Neural progenitor cell (in vitro differentiated cells): ENCODE data around the gene POC1A. TPM values are rescaled to one million over a fixed set of nuclear protein-coding genes. Genes with fewer than 3 reads are reported as not detected.

Source experiments
- DNase-seq: peaks from one replicate; pipeline ENCODE4 v3.0.0-alpha.2; 2016; ENCODE audit warnings: low spot score
- H2AFZ ChIP-seq: fragments of 200-600 bp; sonication (generic); replicated peaks from 2 replicates; pipeline ENCODE4 v1.6.1; 2016; ENCODE audit warnings: antibody characterized with exemption
- H3F3A ChIP-seq: fragments of 200-600 bp; sonication (generic); 2 replicates; pipeline ENCODE4 v1.6.1; 2016; ENCODE audit warnings: antibody characterized with exemption, low read depth
- H3K27ac ChIP-seq: fragments of 200-600 bp; sonication (generic); 2 replicates; pipeline ENCODE4 v1.5.1; 2016; ENCODE audit warnings: mild to moderate bottlenecking
- H3K27me3 ChIP-seq: fragments of 200-600 bp; sonication (generic); 2 replicates; pipeline ENCODE4 v1.6.1; 2016; ENCODE audit warnings: mild to moderate bottlenecking, moderate library complexity
- H3K36me3 ChIP-seq: fragments of 200-600 bp; sonication (generic); 2 replicates; pipeline ENCODE4 v1.5.1; 2016
- H3K4me1 ChIP-seq: fragments of 200-600 bp; sonication (generic); 2 replicates; pipeline ENCODE4 v1.6.1; 2016; ENCODE audit warnings: mixed run types
- H3K4me2 ChIP-seq: fragments of 200-600 bp; sonication (generic); 2 replicates; pipeline ENCODE4 v1.6.1; 2016
- H3K4me3 ChIP-seq: fragments of 200-600 bp; sonication (generic); 2 replicates; pipeline ENCODE4 v1.5.1; 2016
- H3K79me2 ChIP-seq: fragments of 200-600 bp; sonication (generic); 2 replicates; pipeline ENCODE4 v1.6.1; 2016; ENCODE audit warnings: low read depth
- H3K9ac ChIP-seq: fragments of 200-600 bp; sonication (generic); 2 replicates; pipeline ENCODE4 v1.6.1; 2016
- H3K9me3 ChIP-seq: fragments of 200-600 bp; sonication (generic); 2 replicates; pipeline ENCODE4 v1.5.1; 2016; ENCODE audit warnings: low read depth
- H4K20me1 ChIP-seq: fragments of 200-600 bp; sonication (generic); 2 replicates; pipeline ENCODE4 v1.6.1; 2016; ENCODE audit warnings: low read depth
- H3K27ac Mint-ChIP-seq: 3 replicates; pipeline ENCODE4 v1.8.0; 2021; ENCODE audit warnings: mixed read lengths
- H3K27me3 Mint-ChIP-seq: 2 replicates; pipeline ENCODE4 v1.8.0; 2022; ENCODE audit warnings: low read depth, mild to moderate bottlenecking, inconsistent platforms, moderate library complexity, mixed read lengths; ENCODE audit not compliant: insufficient read depth
- H3K36me3 Mint-ChIP-seq: 3 replicates; pipeline ENCODE4 v1.8.0; 2021; ENCODE audit warnings: mixed read lengths
- H3K4me1 Mint-ChIP-seq: 3 replicates; pipeline ENCODE4 v1.8.0; 2021; ENCODE audit warnings: mixed read lengths
- H3K4me3 Mint-ChIP-seq: 3 replicates; pipeline ENCODE4 v1.8.0; 2021; ENCODE audit warnings: mild to moderate bottlenecking, moderate library complexity, mixed read lengths
- H3K9me3 Mint-ChIP-seq: 3 replicates; pipeline ENCODE4 v1.8.0; 2020; ENCODE audit warnings: mixed read lengths
- CTCF ChIP-seq: fragments of 200-600 bp; sonication (generic); IDR thresholded peaks from 2 replicates; pipeline ENCODE4 v1.5.1; 2017; ENCODE audit warnings: antibody characterized with exemption, mild to moderate bottlenecking
- EZH2 ChIP-seq: fragments of 200-600 bp; sonication (generic); IDR thresholded peaks from 2 replicates; pipeline ENCODE4 v1.6.1; 2017; ENCODE audit warnings: antibody characterized with exemption, mild to moderate bottlenecking, moderate library complexity
- EZH2phosphoT487 ChIP-seq: fragments of 200-600 bp; sonication (generic); IDR thresholded peaks from 2 replicates; pipeline ENCODE4 v1.6.1; 2017; ENCODE audit warnings: antibody characterized with exemption
- total RNA-seq: library from RNA; depleted of rRNA; stranded (reverse); fragments of >200 nt; gene quantifications from 2 replicates; pipeline ENCODE4 v1.2.3, GENCODE V29; 2015; ENCODE audit warnings: low replicate concordance

Gene POC1A
- total RNA-seq, 1 donor from 2014 or later, result 10.3 TPM

GRCh38 chr3:52194485-52195290, 40.5 kb upstream of the POC1A start:
- TF ChIP-seq EZH2 (no peak), CTCF (no peak), EZH2phosphoT487 (no peak)
- H3K4me3 Mint-ChIP-seq, result no peak overlapping the region

GRCh38 chr3:52193065-52193464, 38.8 kb upstream of the POC1A start:
- H3K79me2 ChIP-seq, result peaks cover under 1% of the 10 kb centered on the region
- H3K4me3 Mint-ChIP-seq, result no peak overlapping the region
- no peak overlapping the region for H2AFZ ChIP-seq
- no peaks in the 10 kb centered on the region for H3K36me3 Mint-ChIP-seq
- no peak for DNase-seq
- no peak overlapping the region for H3K4me3 ChIP-seq
- H3F3A ChIP-seq, result no peaks in the 10 kb centered on the region
- H3K9me3 Mint-ChIP-seq, result no peaks in the 10 kb centered on the region
- H3K4me2 ChIP-seq, result no peak overlapping the region
- no peaks in the 10 kb centered on the region for H3K36me3 ChIP-seq
- H3K27ac ChIP-seq, result no peak overlapping the region
- H3K9ac ChIP-seq, result no peak overlapping the region
- H3K9me3 ChIP-seq, result no peaks in the 10 kb centered on the region
- peaks cover 2% of the 10 kb centered on the region for H3K27me3 Mint-ChIP-seq
- peaks cover 15% of the 10 kb centered on the region for H3K4me1 Mint-ChIP-seq
- peaks cover 9% of the 10 kb centered on the region for H3K4me1 ChIP-seq
- H4K20me1 ChIP-seq, result no peaks in the 10 kb centered on the region
- TF ChIP-seq EZH2 (no peak), EZH2phosphoT487 (no peak), CTCF (no peak)
- no peaks in the 10 kb centered on the region for H3K27me3 ChIP-seq
- no peak overlapping the region for H3K27ac Mint-ChIP-seq

More at GRCh38 chr3:52194485-52195290, 40.5 kb upstream of the POC1A start:
- no peak overlapping the region for H3K27ac Mint-ChIP-seq
- H3K4me2 ChIP-seq, result no peak overlapping the region
- no peak overlapping the region for H3K4me3 ChIP-seq
- no peak overlapping the region for H3K27ac ChIP-seq
- no peak for DNase-seq
- peaks cover 1% of the 10 kb centered on the region for H3K36me3 ChIP-seq
- H3K4me1 ChIP-seq, result peaks cover 13% of the 10 kb centered on the region
- H3K9me3 ChIP-seq, result no peaks in the 10 kb centered on the region
- peaks cover 9% of the 10 kb centered on the region for H4K20me1 ChIP-seq
- H3F3A ChIP-seq, result no peaks in the 10 kb centered on the region
- H3K9me3 Mint-ChIP-seq, result no peaks in the 10 kb centered on the region
- H3K79me2 ChIP-seq, result peaks cover 17% of the 10 kb centered on the region
- no peaks in the 10 kb centered on the region for H3K27me3 ChIP-seq
- no peak overlapping the region for H2AFZ ChIP-seq
- peaks cover 2% of the 10 kb centered on the region for H3K27me3 Mint-ChIP-seq
- no peak overlapping the region for H3K9ac ChIP-seq
- H3K36me3 Mint-ChIP-seq, result peaks cover 4% of the 10 kb centered on the region
- peaks cover 26% of the 10 kb centered on the region for H3K4me1 Mint-ChIP-seq

GRCh38 chr3:52191663-52192062, 37.4 kb upstream of the POC1A start:
- H3K27me3 ChIP-seq, result no peaks in the 10 kb centered on the region
- H3K36me3 ChIP-seq, result no peaks in the 10 kb centered on the region
- H3K4me3 ChIP-seq, result no peak overlapping the region
- no peaks in the 10 kb centered on the region for H3K36me3 Mint-ChIP-seq
- no peak overlapping the region for H2AFZ ChIP-seq
- no peak overlapping the region for H3K4me2 ChIP-seq
- no peaks in the 10 kb centered on the region for H3K79me2 ChIP-seq
- H3K27me3 Mint-ChIP-seq, result peaks cover 2% of the 10 kb centered on the region
- H3K27ac ChIP-seq, result no peak overlapping the region
- TF ChIP-seq CTCF (no peak), EZH2phosphoT487 (no peak), EZH2 (no peak)
- no peak for DNase-seq
- no peak overlapping the region for H3K4me3 Mint-ChIP-seq
- H3K4me1 ChIP-seq, result peaks cover 4% of the 10 kb centered on the region
- H3F3A ChIP-seq, result no peaks in the 10 kb centered on the region
- H3K9me3 Mint-ChIP-seq, result no peaks in the 10 kb centered on the region
- H4K20me1 ChIP-seq, result no peaks in the 10 kb centered on the region
- H3K27ac Mint-ChIP-seq, result no peak overlapping the region
- H3K9ac ChIP-seq, result no peak overlapping the region
- peaks cover 10% of the 10 kb centered on the region for H3K4me1 Mint-ChIP-seq
- no peaks in the 10 kb centered on the region for H3K9me3 ChIP-seq
